GM18517 (cell line): ENCODE measurements around the gene RANBP3.
"Not testable (repeated sequence)": the region's sequence is repeated elsewhere in the genome, so short reads cannot be mapped to it uniquely, and the experiment has no call there.

Experiments
- ATAC-seq: cut with Tn5 transposase; IDR thresholded peaks from one replicate; pipeline ENCODE4 v1.9.1; 2021; ENCODE audit warnings: mild to moderate bottlenecking, moderate library complexity; ENCODE audit not compliant: unreplicated experiment

RANBP3 gene

GRCh38 chr19:5889288-5889971 lies 88.5 kb downstream of the RANBP3 start:
- no peak for ATAC-seq

GRCh38 chr19:5884065-5884811 lies 93.7 kb downstream of the RANBP3 start:
- ATAC-seq, result not testable (repeated sequence)

- ATAC-seq, result not testable (repeated sequence)
Measured at GRCh38 chr19:5883157-5883873, 94.6 kb downstream of the RANBP3 start.

GRCh38 chr19:5882421-5882968 lies 95.4 kb downstream of the RANBP3 start:
- no peak for ATAC-seq

- ATAC-seq, result no peak
Measured at GRCh38 chr19:5881543-5882299, 96.2 kb downstream of the RANBP3 start.

GRCh38 chr19:5880604-5881078 lies 97.3 kb downstream of the RANBP3 start:
- no peak for ATAC-seq

GRCh38 chr19:5880196-5880595 lies 97.7 kb downstream of the RANBP3 start:
- ATAC-seq, result no peak

GRCh38 chr19:5877882-5878281 lies 100.1 kb downstream of the RANBP3 start:
- ATAC-seq, result no peak

GRCh38 chr19:5877427-5877826 lies 100.5 kb downstream of the RANBP3 start:
- no peak for ATAC-seq

GRCh38 chr19:5874496-5874895 lies 103.4 kb downstream of the RANBP3 start:
- not testable (repeated sequence) for ATAC-seq

- no peak for ATAC-seq
Measured at GRCh38 chr19:5873617-5874199, 104.2 kb downstream of the RANBP3 start.

GRCh38 chr19:5870986-5871394 lies 107.0 kb downstream of the RANBP3 start:
- ATAC-seq, result no peak

- no peak for ATAC-seq
Measured at GRCh38 chr19:5867201-5868136, 110.5 kb downstream of the RANBP3 start.
